MM.1S (cell line): ENCODE measurements around the gene HOXA6.

Experiments
- DNase-seq: peaks from one replicate; pipeline ENCODE4 v3.0.0-alpha.2; 2015
- H2AFZ ChIP-seq: fragments of 300-600 bp; sonication (generic); 2 replicates; pipeline ENCODE4 v1.6.0; 2016; ENCODE audit warnings: antibody characterized with exemption, low read length
- H3F3A ChIP-seq: fragments of 300-600 bp; sonication (generic); 2 replicates; pipeline ENCODE4 v1.6.1; 2016; ENCODE audit warnings: mild to moderate bottlenecking, antibody characterized with exemption, low read length, moderate library complexity, mixed read lengths; ENCODE audit not compliant: insufficient read depth
- H3K27ac ChIP-seq: fragments of 300-600 bp; sonication (generic); 2 replicates; pipeline ENCODE4 v1.5.1; 2016; ENCODE audit warnings: mild to moderate bottlenecking, low read length
- H3K27me3 ChIP-seq: fragments of 300-600 bp; sonication (generic); replicated peaks from 2 replicates; pipeline ENCODE4 v1.6.0; 2016; ENCODE audit warnings: low read length; ENCODE audit not compliant: insufficient read depth
- H3K36me3 ChIP-seq: fragments of 300-600 bp; sonication (generic); replicated peaks from 2 replicates; pipeline ENCODE4 v1.6.1; 2016; ENCODE audit warnings: mild to moderate bottlenecking, low read length, mixed read lengths; ENCODE audit not compliant: insufficient read depth
- H3K4me1 ChIP-seq: fragments of 300-600 bp; sonication (generic); 2 replicates; pipeline ENCODE4 v1.6.1; 2016; ENCODE audit warnings: low read length, mixed read lengths
- H3K4me2 ChIP-seq: fragments of 300-600 bp; sonication (generic); 2 replicates; pipeline ENCODE4 v1.6.0; 2016; ENCODE audit warnings: low read depth, low read length
- H3K4me3 ChIP-seq: fragments of 300-600 bp; sonication (generic); 2 replicates; pipeline ENCODE4 v1.5.1; 2016; ENCODE audit warnings: low read length, mixed read lengths
- H3K79me2 ChIP-seq: fragments of 300-600 bp; sonication (generic); 2 replicates; pipeline ENCODE4 v1.6.1; 2016; ENCODE audit warnings: mixed run types, low read length, mixed read lengths
- H3K9ac ChIP-seq: fragments of 300-600 bp; sonication (generic); 2 replicates; pipeline ENCODE4 v1.6.1; 2016; ENCODE audit warnings: low read length, mixed read lengths
- H3K9me2 ChIP-seq: fragments of 300-600 bp; sonication (generic); replicated peaks from 2 replicates; pipeline ENCODE4 v1.6.1; 2016; ENCODE audit warnings: mild to moderate bottlenecking, low read length, mixed read lengths; ENCODE audit not compliant: insufficient read depth
- H3K9me3 ChIP-seq: fragments of 300-600 bp; sonication (generic); replicated peaks from 2 replicates; pipeline ENCODE4 v1.6.1; 2016; ENCODE audit warnings: mild to moderate bottlenecking, low read length, mixed read lengths; ENCODE audit not compliant: insufficient read depth
- H4K20me1 ChIP-seq: fragments of 300-600 bp; sonication (generic); 2 replicates; pipeline ENCODE4 v1.6.1; 2016; ENCODE audit warnings: mild to moderate bottlenecking, low read length, moderate library complexity, mixed read lengths; ENCODE audit not compliant: insufficient read depth
- CTCF ChIP-seq: fragments of 300-600 bp; sonication (generic); IDR thresholded peaks from 2 replicates; pipeline ENCODE4 v1.5.1; 2016; ENCODE audit warnings: antibody characterized with exemption, low read length, mixed read lengths
- EZH2 ChIP-seq: fragments of 300-600 bp; sonication (generic); optimal IDR thresholded peaks from 2 replicates; pipeline ENCODE3; 2017; ENCODE audit warnings: low read depth, mild to moderate bottlenecking, antibody characterized with exemption, low read length, mixed read lengths
- EZH2phosphoT487 ChIP-seq: fragments of 300-600 bp; sonication (generic); IDR thresholded peaks from 2 replicates; pipeline ENCODE4 v1.6.1; 2018; ENCODE audit warnings: antibody characterized with exemption, low read length

Gene HOXA6

GRCh38 chr7:27131390-27131819, 16.2 kb downstream of the HOXA6 start:
- Histone ChIP-seq H3K27ac (no peak overlapping the region), H3K36me3 (no peaks in the 10 kb centered on the region), H3K9ac (no peak overlapping the region), H3K27me3 (peaks cover 3% of the 10 kb centered on the region; the same call in 1 of the 2 replicates), H2AFZ (no peak overlapping the region), H3F3A (no peaks in the 10 kb centered on the region), H3K4me2 (no peak overlapping the region), H3K9me3 (no peaks in the 10 kb centered on the region), H3K9me2 (no peaks in the 10 kb centered on the region), H3K79me2 (no peaks in the 10 kb centered on the region), H3K4me3 (no peak overlapping the region), H3K4me1 (no peaks in the 10 kb centered on the region), H4K20me1 (no peaks in the 10 kb centered on the region)
- DNase-seq: no peak
- TF ChIP-seq EZH2: no peak
- no peak for TF ChIP-seq CTCF
- TF ChIP-seq EZH2phosphoT487: no peak

DNA sequence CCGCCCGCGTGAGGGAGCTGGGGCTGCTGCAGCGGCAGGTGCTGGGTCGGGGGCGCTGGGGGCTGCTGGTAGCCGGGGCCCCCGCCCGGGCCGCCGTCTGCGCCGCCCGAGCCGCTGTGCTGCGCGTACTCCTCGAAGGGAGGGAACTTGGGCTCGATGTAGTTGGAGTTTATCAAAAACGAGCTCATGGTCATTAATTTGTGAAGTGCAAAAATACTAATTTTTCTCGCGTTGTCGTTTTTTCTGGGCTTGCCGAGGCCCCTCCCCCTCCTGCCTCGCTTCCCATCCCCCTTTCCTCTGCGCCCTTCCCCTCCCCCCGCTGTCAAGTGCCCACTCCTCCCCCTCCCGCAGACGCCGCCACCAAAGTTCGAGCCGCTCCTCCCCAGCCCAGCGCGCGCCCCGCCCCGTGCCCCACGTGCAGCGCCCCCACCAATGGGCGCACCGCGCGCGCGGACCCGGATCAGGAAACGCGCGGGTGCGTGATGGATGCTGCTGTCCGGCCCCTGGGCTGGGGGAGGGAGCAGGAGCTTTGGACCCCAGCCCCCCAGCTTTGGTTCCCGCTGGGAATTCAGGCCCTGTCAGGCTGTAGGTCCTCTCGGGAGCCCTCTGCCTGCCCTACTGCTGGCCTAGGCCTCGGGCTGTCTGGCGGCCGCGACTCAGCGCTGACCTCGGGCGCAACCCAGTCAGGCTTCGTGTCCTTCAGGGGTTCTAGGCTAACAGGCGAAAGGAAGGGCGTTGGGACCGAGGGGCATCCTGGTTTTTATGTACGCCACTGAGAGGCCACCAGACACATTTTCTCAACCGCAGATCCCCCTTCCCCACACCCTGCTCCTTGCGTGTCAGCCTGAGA, 16.8 kb downstream of the HOXA6 start, which contains the start of gene HOXA4:
Gene HOXA4, minus strand, starts transcription at position 218 of the 850 bp plus-strand sequence. Its CDS starts 24 bp downstream, at position 194.
- Histone ChIP-seq H3K9me3 (no peaks in the 10 kb centered on the region), H3K9ac (no peak within 1 kb of the TSS), H3K27me3 (peaks cover 3% of the 10 kb centered on the region; the same call in 1 of the 2 replicates), H3K9me2 (no peaks in the 10 kb centered on the region), H3K4me3 (no peak within 1 kb of the TSS), H3K79me2 (no peaks in the 10 kb centered on the region), H4K20me1 (no peaks in the 10 kb centered on the region), H2AFZ (no peak within 1 kb of the TSS), H3K36me3 (no peaks in the 10 kb centered on the region), H3F3A (no peaks in the 10 kb centered on the region), H3K4me2 (no peak within 1 kb of the TSS), H3K4me1 (no peaks in the 10 kb centered on the region), H3K27ac (no peak within 1 kb of the TSS)
- no peak for DNase-seq
- TF ChIP-seq EZH2 (no peak), CTCF (no peak), EZH2phosphoT487 (no peak)

GRCh38 chr7:27129729-27130539, 17.6 kb downstream of the HOXA6 start:
- peaks cover 3% of the 10 kb centered on the region; the same call in 1 of the 2 replicates for H3K27me3 ChIP-seq
- H3K9me2 ChIP-seq: no peaks in the 10 kb centered on the region
- H3K4me2 ChIP-seq: no peak overlapping the region
- no peaks in the 10 kb centered on the region for H3K9me3 ChIP-seq
- H3K79me2 ChIP-seq: no peaks in the 10 kb centered on the region
- H2AFZ ChIP-seq: no peak overlapping the region
- no peaks in the 10 kb centered on the region for H3F3A ChIP-seq
- no peaks in the 10 kb centered on the region for H3K36me3 ChIP-seq
- H4K20me1 ChIP-seq: no peaks in the 10 kb centered on the region
- no peak overlapping the region for H3K9ac ChIP-seq
- no peaks in the 10 kb centered on the region for H3K4me1 ChIP-seq
- DNase-seq: no peak
- no peak overlapping the region for H3K27ac ChIP-seq
- no peak overlapping the region for H3K4me3 ChIP-seq
- TF ChIP-seq EZH2 (no peak), CTCF (no peak), EZH2phosphoT487 (no peak)
